ENCODE data around the gene RPL19.

RPL19 gene

DNA sequence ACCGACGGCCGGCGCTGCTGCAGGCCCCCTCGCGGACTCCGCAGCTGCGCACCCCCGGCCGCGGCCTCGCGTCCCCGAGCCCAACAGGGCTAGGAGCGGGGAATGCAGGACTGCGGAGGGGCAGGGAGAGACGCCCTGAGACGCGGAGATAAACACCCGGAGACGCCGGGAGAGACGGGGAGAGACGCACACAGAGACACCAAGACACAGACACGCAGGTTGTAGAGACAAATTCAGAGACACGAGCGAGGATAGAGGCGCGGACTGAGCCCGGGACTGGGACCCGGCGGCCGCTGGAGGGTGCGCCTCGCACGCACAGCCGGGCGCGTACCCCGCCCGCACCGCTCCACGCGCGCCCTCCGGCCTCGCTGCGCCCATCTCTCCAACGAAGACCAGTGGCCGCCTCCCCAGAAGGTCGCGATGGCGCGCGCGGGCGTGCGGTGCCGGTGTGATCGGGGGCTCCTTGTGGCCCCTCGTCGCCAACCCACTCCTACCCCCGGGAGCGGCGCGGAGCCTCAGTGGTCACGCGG, 24.8 kb downstream of the RPL19 start:
- no peak for DNase-seq (ENCODE audit: low spot score)

DNA sequence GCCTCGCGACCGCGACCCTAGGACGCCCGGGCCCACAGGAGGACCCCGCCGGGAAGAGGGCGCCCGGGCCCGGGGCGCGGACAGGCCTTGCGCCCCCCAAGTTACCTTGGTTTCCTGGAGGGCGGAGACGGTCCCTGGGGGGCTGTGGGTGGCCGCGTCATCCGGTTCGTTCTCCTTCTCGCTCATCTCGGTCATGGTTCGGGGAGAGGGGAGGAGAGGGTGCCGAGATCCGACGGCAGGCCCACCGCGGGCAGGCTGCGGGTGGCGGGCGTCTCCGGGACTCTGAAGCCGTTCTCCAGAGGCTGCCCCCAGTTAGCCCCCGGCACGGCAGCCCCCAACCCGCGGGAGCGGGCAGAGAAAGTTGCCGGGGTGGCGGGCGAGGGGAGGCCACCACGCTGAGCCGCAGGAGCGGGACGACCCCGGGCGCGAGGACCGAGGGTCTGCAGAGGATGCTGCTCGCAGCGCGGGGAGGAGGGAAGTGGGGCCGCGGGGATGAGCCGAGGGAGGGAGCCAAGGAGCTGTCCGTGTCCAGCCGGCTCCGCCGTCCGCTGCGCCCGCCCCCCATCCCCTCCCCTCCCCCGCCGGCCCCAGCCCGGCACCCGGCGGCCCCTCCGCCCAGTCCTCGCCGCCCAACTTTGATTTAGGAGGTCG, 25.4 kb downstream of the RPL19 start, which contains the start of gene STAC2:
STAC2 (minus strand) TSS at position 638 of the 651 bp plus-strand sequence; CDS start at position 195, 443 bp downstream.
- DNase-seq (ENCODE audit: low spot score) = no peak

DNA sequence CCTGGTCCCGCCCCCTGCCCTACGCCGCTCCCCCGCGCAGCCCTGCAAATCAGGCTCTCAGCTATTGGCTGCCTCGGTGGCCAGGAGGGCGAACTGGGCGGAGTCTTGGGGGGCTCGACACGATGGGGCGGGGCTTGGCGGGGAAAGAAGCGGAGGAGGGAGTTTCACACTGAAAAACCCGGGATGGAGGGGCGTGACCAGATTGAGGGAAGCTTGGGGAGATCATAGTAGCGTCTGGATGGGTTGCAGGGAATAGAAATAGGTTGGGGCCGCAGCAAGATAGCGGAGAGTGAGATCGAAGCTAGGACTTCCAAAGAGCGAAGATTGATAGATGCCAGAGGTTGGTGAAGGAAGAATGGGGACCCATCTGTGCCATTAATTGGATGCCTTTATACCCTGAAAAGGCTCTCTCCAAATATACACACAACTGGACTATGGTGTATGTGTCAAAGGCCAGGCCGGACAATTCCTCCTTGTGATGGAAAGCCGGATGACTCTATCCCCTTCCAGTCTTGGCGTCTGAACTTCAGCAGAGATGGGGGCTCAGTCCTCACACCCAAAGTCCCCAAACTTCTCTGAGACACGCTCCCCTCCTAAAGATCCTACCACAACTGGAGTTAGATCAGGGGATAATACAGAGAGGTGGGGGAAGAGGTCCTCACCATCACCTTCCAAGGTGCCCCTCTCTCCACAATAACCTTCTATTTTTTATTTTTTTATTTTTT, 26.0 kb downstream of the RPL19 start:
- DNase-seq (ENCODE audit: low spot score) = no peak

DNA sequence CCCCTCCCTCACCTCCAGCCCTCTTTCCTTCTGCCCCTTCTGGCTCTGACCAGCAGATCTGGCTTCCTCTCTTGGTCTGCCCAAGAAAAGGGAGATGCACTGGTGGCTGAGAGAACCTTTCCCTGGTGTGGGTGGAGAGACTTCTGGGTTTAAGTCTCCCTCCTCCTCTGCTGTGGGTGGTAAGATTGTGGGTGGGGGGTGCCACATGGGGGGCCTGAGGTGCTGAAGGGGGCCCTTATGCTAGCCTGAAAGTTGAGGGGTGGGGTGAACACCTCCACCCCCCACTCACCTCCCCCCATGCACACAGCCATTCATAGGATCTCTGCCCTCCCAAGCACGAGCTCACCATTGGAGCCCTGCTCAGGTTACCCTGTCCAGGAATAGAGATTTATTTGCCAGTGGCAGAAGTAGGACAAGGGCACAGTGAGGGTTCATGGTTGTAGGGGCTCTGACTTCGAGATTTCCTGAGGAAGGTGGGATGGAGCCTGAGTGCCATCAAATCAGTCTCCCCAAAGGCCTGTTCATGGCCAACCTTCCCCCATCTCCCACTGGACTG, 27.4 kb downstream of the RPL19 start:
- no peak for DNase-seq (ENCODE audit: low spot score)

DNA sequence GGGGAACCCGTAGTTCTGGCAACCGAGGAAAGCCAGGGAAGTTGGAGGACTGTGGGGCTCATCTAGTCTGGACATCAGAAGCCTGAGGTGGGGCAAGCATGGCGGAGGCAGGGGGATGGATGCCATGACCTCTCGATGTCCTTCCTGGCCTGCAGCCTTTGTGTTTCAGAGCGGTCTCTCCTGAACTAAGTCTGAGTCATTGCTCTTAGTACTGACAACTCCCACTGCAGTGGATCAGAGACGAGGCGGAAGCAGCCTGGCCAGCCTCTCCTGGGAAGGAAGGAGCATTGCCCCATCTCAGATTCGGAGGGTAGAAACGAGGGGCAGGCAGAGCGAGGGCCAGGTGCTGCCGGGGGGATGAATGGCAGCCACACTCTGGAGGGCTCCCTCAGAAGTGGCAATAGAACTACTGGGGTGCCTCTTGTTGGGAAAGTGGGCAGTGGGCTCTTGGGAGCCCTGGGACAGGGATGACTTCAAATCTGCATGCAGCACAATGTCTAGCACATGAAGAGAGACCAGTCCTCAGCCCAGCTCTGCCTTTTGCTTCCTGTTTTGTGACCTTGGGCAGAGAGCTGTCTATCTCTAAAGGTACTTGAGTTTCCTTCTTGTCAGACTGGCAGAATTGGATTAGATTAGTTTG, 29.3 kb downstream of the RPL19 start:
- no peak for DNase-seq (ENCODE audit: low spot score)

DNA sequence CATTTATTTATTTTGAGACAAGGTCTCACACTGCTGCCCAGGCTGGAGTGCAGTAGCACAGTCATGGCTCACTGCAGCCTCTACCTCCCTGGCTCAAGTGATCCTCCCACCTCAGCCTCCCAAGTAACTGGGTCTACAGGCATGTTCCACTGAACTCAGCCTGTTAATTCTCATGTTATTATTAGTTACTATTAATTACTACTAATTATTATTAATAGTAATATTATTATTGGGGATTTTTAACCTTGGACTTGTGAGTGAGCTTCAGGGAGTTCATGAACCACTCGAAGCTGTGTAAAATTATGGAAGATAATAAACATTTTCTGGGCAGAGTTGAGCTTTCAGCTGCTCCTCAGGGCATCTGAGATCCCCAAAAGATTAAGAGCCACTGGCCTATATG, 30.3 kb downstream of the RPL19 start:
- DNase-seq (ENCODE audit: low spot score) = no peak

DNA sequence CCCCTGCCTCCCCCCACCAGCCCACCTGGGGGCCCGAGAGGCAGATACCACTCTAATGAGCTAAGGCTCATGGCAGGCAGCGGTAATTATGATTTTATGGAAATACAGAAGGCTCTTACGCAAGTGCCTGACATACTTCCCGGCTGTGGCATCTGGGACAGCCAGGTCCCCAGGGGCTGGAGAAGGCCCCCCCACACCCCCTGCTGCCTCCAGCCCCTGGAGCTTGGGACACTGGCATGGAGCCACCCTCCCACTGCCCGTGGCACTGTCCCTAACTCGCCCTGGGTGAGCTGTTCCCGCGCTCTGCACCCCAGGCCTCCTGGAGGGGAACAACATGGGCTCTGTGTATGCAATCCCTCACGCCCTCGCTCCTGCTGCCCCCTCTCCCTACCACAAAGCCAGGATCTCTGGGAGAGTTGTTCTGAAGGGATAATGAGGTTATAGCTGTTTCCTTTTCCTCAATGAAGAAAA, 31.0 kb downstream of the RPL19 start:
- no peak for DNase-seq (ENCODE audit: low spot score)

DNA sequence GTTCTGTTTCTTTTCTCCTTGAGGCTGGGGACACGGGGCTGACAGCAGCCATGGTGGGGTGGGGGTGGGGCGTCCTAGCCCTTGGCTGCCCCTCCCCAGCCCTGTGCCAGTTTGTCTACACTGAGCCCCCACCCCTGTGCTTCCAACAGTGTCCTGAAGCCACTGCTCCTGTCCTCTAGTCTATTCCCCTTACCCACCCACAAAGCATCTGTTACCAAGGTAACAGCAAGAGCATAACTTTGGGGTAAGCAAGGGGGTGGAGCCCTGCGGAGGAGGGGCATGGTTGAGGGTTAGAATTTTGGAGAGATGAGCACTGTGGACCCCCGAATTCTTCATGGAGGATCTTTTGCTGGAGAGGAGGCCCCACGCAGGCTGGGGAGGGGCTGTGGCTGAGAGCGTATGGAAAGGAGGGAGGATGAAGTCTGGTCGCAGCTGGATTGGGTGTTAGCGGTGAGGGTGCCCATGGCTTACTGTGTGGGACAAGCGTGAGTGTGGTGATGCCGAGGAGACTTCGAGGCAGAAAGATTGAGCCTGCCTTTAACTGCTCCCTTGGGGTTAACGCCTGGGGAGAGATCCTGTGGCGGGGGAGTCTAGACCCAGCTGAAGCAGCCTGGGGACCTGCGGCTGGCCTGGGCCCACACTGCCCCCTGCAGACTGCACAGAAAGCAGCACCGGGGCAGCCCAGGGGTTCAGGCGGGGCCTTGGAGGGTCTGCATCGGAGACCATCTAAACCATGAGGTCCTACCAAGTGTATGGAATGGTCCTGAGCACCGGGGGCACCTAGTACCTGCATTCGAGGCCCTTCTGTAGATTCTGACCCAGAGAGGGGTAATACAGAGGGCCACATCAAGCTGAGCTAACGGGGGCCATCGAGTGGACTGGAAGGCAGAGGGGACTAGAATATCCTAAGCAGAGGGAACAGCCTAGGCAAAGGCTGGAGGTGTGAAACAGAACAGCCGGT, 31.8 kb downstream of the RPL19 start:
- DNase-seq (ENCODE audit: low spot score) = peak; percentile 86

DNA sequence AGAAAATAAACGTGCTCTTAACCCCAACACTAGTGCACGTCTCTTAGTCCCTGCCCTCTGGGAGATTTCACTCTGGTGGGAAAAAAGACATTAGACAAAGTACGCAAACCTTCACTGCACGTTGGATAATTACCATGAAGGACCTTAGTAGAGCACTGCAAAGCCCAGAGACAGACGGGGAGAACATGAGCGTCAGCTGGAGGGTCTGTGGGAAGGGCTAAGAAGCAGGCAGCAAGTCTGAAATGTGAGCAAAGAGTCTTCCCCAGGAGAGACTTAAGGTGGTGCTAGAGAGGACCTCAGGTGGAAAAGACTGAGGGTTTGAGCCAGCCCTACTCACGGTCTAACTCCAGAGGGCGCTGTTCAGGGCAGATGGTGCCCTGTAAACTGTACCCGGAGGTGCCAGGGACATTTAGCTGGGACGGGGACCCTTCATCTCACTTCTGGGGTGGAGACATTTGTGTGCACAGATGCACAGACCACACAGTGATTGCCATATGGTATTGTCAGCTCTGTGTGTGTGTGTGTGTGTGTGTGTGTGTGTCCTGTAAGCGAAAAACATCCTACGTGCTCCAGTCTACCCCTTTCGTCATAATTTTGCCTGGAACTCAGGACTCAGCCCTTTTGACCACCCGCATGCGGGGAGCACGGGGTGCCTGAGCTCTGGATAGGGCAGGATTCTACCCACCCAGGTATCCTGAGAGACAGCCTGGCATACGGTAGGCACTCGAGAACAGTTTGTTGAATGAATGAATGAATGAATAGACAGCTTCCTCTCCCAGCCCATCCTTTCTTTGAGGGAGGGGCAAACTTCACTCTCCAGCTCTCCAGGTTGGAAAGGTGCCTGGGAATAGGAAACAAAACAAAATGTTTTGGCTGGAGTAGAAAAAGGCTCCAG, 35.7 kb downstream of the RPL19 start:
- DNase-seq (ENCODE audit: low spot score) = peak; percentile 91

DNA sequence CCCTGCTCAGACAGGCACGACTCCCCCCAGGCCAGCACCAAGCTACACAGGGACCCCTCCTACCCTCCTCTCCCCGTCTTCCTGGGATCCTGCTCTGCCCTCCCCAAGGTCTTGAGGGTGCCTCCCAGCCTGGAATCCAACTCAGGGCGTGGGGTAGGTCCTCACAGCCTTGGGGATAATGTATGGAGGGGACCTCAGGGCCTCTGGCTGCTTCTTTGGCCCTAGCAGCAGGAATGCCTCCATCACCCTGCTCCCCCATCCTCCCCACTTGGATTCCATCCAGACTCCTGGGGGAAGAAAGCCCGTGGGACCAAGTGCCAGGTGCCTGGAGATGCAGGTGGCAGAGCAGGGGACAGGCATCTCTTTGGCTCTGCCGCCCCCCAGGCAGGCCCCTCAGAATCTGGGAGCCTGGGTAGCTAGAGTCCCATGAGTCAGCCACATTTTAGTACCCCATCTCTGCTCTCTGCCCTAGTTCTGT, 36.4 kb downstream of the RPL19 start:
- DNase-seq (ENCODE audit: low spot score) = no peak

DNA sequence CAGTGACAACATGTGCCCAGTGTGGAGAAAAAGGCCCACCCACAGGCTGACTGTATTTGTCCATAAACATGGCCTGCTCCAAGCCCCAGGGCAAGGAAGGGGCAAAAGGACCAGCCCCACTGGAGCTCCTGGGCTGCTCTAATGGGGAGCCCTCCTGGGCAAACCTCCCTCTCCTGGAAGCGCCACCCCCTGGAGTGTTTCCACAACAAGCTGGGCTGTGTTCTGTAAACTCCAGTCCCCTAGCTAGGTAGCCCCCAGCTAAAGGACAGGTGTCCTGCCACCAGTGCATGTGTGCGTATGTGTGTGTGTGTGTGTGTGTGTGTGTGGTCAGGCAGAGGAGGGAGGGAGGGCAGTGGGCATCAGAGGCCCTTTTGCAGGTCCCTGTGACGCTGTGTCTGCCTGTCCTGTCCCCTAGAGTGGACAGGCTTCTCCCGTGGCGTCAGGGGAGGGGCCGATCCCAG, 36.9 kb downstream of the RPL19 start:
- DNase-seq (ENCODE audit: low spot score) = no peak

DNA sequence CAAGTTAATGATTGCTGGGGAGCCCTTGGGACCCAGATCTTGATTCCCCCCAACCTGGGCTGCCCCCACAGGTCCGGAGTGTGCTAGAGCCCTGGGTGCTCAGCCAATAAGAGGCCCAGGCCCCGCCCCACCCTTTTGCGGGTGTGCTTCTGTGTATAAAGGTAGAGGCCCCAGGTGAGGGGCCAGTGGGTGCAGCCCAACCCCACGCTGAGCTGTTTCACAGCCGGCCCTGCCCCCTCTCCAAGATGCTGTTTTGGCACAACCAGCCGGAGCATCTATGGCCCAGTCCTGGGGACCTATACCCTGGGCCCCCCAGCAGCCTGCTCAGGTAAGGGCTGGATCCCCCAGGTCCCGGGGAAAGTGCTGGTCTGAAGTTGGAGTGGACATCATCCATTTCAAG, 37.5 kb downstream of the RPL19 start:
- no peak for DNase-seq (ENCODE audit: low spot score)

DNA sequence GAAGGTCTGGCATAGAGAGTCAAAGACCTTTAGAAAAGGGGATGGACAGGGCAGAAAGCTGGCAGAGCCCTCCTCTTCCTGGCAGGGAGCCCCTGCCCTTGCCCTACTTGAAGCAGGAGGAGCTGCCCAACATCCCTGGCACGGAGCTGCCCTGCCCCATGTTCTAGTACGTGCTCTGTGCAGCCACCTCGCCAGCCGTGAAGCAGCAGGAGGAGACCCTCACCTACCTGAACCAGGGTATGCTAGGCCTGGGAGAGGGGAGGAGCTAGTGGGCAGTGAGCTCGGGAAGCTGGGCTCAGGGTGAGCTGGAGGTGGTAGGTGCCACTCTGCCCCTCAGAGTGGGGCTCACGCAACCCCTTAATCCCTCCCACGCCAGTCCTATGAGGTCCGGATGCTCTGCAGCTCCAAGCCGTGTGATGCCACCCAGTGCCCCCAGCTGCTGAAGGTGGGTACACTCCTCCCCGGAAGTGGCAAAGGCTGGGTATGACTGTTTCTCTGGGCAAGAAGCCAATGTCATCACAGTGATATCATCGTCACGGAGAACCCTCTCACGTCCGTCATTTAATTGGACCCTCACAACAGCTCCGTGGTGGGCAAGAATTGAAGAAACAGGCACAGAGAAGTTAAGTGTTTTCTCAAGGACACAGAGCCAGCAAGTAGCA, 38.4 kb downstream of the RPL19 start:
- DNase-seq (ENCODE audit: low spot score) = no peak

DNA sequence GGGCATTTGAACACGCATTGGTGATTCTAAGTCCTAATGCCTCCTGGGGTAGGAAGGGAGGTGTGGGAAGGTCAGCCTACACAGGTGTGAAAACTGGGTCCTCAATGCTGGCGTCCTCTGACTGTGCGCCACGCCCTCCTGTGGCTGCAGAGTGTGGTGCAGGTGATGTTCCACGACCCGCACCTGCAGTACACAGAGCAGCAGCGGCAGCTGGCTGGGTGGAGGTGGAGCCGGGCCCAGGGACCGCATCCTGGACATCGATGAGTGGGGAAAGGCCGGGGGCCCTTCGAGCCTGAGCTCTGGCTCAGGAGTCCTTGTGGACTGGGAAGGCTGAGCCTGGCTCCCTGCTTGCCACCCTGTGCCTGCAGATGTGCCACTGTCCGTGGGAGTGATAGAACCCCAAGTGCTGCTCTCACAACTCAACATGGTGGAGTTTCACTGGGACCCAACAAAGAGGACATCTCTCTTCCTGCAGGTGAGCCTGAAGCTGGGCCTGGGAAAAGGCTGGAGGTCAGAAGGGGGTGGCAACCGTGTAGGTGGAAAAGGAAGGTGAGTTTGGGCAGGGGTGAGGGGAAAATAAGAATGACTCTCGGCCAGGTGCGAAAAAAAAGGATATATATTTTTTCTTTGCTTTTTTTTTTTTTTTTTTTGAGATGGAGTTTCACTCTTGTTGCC, 39.7 kb downstream of the RPL19 start:
- peak; percentile 88 for DNase-seq (ENCODE audit: low spot score)

DNA sequence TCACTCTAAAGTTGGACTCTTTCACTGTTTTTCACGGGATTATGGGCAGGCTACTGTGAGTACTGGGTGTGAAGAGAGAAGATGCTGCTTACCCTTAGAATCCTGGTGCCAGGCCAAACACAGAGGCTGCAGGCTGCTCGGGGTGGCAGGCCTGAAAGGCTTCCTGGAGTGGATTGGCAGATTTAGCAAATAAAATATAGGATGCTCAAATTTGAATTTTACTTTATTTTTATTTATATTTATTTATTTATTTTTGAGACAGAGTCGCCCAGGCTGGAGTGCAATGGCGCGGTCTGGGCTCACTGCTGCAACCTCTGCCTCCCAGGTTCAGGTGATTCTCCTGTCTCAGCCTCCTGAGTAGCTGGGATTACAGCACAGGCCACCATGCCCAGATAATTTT, 40.5 kb downstream of the RPL19 start:
- no peak for DNase-seq (ENCODE audit: low spot score)

DNA sequence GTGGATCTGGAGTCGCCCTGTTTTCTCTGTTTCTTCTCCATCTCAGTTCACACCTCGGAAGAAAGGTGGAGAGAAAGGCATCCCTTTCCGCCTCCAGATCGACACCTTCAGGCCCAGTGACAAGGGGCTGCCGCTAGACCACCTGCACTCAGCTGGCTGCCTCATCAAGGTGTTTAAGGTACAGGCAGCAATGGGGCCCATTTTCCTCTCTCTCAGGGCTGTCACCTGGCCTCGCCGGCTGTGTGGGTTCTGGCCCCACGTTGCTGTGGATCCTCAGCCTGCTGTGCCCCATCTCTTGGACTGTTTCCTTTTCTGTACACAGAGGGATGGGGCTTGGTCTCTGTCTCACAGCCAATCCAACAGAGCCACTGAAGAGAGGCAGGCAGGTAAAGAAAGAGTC, 43.1 kb downstream of the RPL19 start:
- no peak for DNase-seq (ENCODE audit: low spot score)

DNA sequence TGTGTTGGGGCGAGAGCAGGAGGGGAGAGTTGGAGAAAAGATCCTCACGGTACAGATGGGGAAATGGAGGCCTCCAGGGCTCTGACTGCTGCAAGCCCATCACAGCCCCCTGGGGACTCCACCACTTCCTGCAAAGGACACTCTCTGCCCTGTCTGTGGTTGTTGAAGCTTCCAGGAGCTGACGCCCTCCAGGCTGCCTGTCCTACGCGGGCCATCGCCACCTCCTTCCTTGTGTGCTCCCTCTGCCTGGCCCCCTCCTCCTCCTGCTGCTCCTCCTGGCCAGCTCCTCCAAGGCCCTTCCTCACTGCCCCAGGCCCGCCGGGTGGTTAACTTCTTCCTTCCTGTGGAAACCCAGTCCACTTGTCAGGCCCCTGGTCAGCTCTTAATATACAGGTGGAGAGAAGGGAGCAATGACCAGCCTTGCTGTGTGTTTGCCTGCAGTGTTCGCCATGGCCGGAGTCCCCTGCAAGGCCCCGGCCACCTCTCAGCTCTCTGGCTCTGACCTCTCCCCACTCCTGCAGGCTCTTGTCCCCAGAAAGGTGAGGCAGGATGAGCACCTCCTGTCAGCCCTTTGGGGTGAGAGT, 44.0 kb downstream of the RPL19 start:
- DNase-seq (ENCODE audit: low spot score) = peak; percentile 65
